ENCODE results near the gene NFIB. TPM values are rescaled to one million over a fixed set of nuclear protein-coding genes. Genes with fewer than 3 reads are reported as not detected.

Gene NFIB
- total and polyA plus RNA-seq, 10 of the 15 experiments (the other 5 are each of a cell fraction or from before 2014, with no cell fraction given) = under 0.01 to 0.19 (median 0.05) TPM; not detected in 3

DNA sequence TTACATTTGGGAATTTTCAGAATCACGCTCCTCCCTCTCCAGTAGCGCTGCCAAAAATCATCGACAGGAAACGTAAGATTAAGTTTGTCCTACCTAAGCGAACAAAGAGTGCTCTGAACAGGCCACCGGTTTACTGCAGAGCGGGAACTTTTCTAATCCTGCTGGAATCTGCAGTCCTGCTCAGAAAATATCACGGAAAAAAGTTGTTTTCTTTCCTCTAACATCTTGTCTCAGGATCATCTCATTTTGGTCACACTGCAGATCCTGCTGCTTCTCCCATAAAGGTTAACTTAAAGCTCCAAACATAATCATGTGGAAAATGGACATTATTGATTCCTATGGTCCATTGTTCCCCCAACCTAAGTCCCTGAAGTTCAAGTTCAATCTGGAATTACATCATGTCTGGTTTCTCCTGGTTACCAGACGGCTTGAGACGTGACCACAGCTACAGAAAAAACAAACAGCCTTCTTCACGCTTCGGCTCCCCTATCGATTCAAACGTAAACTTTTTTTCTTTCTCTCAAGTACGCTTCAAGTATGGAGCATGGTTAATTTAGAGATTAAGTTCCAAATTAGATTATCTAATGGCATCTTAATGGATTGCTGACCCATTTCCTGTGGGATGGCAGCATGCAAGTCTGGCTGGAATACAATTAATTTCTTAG is 217.6 kb downstream of the NFIB start:
- intact Hi-C loops (cut with micrococcal nuclease; ENCODE audit: unreplicated experiment) = no loop called here
- H3K36me3 ChIP-seq (ENCODE audit: control insufficient read depth in 2 of 2, insufficient read depth in 2 of 2, low read length in 1 of 2) = no peaks in the 10 kb centered on the region
- no peak for FAIRE-seq
- no peak overlapping the region for H2AFZ ChIP-seq (ENCODE audit: control insufficient read depth, low read depth, low read length)
- ChIA-PET SMC1A (ENCODE audit: uncharacterized antibody, unreplicated experiment) (no interaction called here), CTCF (no interaction called here), POLR2A (no interaction called here), RAD21 (ENCODE audit: unreplicated experiment) (interaction anchor here (0.5 kb wide), 1 partner anchor 1062 kb away, joined by 3 read pairs; no protein-coding TSS in a partner anchor)
- no peak overlapping the region for H3K4me2 ChIP-seq (ENCODE audit: control insufficient read depth, insufficient read depth)
- H3K4me1 ChIP-seq (ENCODE audit: control insufficient read depth, insufficient read depth, low read length) = no peaks in the 10 kb centered on the region
- H3K4me3 ChIP-seq = no peak overlapping the region
- in situ Hi-C loops (cut with MboI) = no loop called here
- DNase-seq (ENCODE audit: low read depth, low spot score) = no peak
- no peaks in the 10 kb centered on the region for H3K79me2 ChIP-seq (ENCODE audit: control insufficient read depth, insufficient read depth, low read length)
- TF ChIP-seq, protein P1, sequence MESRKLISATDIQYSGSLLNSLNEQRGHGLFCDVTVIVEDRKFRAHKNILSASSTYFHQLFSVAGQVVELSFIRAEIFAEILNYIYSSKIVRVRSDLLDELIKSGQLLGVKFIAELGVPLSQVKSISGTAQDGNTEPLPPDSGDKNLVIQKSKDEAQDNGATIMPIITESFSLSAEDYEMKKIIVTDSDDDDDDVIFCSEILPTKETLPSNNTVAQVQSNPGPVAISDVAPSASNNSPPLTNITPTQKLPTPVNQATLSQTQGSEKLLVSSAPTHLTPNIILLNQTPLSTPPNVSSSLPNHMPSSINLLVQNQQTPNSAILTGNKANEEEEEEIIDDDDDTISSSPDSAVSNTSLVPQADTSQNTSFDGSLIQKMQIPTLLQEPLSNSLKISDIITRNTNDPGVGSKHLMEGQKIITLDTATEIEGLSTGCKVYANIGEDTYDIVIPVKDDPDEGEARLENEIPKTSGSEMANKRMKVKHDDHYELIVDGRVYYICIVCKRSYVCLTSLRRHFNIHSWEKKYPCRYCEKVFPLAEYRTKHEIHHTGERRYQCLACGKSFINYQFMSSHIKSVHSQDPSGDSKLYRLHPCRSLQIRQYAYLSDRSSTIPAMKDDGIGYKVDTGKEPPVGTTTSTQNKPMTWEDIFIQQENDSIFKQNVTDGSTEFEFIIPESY (IDR thresholded peaks at IDR 0.05) = no peak
- no peak for TF ChIP-seq PAX8 (IDR thresholded peaks at IDR 0.05)
- TF ChIP-seq NFYA (IDR thresholded peaks at IDR 0.05; ENCODE audit: borderline replicate concordance, low read depth, low read length) = no peak
- no peak for TF ChIP-seq POLR2AphosphoS2 (IDR thresholded peaks at IDR 0.05; ENCODE audit: low read depth, low read length)
- TF ChIP-seq, protein P2, sequence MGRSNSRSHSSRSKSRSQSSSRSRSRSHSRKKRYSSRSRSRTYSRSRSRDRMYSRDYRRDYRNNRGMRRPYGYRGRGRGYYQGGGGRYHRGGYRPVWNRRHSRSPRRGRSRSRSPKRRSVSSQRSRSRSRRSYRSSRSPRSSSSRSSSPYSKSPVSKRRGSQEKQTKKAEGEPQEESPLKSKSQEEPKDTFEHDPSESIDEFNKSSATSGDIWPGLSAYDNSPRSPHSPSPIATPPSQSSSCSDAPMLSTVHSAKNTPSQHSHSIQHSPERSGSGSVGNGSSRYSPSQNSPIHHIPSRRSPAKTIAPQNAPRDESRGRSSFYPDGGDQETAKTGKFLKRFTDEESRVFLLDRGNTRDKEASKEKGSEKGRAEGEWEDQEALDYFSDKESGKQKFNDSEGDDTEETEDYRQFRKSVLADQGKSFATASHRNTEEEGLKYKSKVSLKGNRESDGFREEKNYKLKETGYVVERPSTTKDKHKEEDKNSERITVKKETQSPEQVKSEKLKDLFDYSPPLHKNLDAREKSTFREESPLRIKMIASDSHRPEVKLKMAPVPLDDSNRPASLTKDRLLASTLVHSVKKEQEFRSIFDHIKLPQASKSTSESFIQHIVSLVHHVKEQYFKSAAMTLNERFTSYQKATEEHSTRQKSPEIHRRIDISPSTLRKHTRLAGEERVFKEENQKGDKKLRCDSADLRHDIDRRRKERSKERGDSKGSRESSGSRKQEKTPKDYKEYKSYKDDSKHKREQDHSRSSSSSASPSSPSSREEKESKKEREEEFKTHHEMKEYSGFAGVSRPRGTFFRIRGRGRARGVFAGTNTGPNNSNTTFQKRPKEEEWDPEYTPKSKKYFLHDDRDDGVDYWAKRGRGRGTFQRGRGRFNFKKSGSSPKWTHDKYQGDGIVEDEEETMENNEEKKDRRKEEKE (IDR thresholded peaks at IDR 0.05) = no peak
- no peak overlapping the region for H3K27ac ChIP-seq (ENCODE audit: control insufficient read depth, insufficient read depth)
- H3K9me3 ChIP-seq (replicated peaks; ENCODE audit: control insufficient read depth, insufficient read depth, low read length) = no peaks in the 10 kb centered on the region
- H3K27me3 ChIP-seq (replicated peaks in 1 of 2; ENCODE audit: control insufficient read depth in 2 of 2, insufficient read depth in 2 of 2, low read length in 1 of 2) = no peaks in the 10 kb centered on the region
- ATAC-seq = no peak
- 64% methylated on average over 15 of the region's 15 CpGs for WGBS (ENCODE audit: insufficient coverage, insufficient replicate concordance, low lambda C conversion rate, missing lambda C conversion rate)
- BruUV-seq (replicated peaks) = no TSS peak
- no peak overlapping the region for H3K9ac ChIP-seq (ENCODE audit: control insufficient read depth, insufficient read depth, low read length)
- no peaks in the 10 kb centered on the region for H4K20me1 ChIP-seq (ENCODE audit: control insufficient read depth, insufficient read depth)

Data from GM12878 (cell line).